Mesenchymal stem cell (in vitro differentiated cells and primary cell): ENCODE measurements around the gene AKAP6.

Experiments
- DNase-seq: peaks from one replicate; pipeline ENCODE4 v3.0.0-alpha.2; 2013
- H2AFZ ChIP-seq: one replicate; pipeline ENCODE4 v1.6.1; 2013; ENCODE audit warnings: low read depth, mild to moderate bottlenecking, control low read depth, inconsistent platforms, low read length, moderate library complexity
- H2AK5ac ChIP-seq: 2 replicates; pipeline ENCODE4 v1.6.1; 2013; ENCODE audit warnings: low read length, moderate library complexity, mild to moderate bottlenecking, inconsistent platforms; ENCODE audit not compliant: severe bottlenecking
- H2BK120ac ChIP-seq: one replicate; pipeline ENCODE4 v1.6.1; 2013; ENCODE audit warnings: low read depth, mild to moderate bottlenecking, inconsistent platforms, low read length, moderate library complexity
- H2BK12ac ChIP-seq, 2 experiments: one replicate each; pipeline ENCODE4 v1.6.1; 2013; ENCODE audit warnings: inconsistent platforms in 2 of 2, low read length in 2 of 2, mild to moderate bottlenecking in 2 of 2, moderate library complexity in 2 of 2, control low read depth in 1 of 2
- H2BK15ac ChIP-seq: one replicate; pipeline ENCODE4 v1.6.1; 2013; ENCODE audit warnings: mild to moderate bottlenecking, low read depth, inconsistent platforms; ENCODE audit not compliant: poor library complexity, severe bottlenecking
- H2BK5ac ChIP-seq: 2 replicates; pipeline ENCODE4 v1.6.1; 2013; ENCODE audit warnings: low read depth, mild to moderate bottlenecking, low read length, control low read depth, inconsistent platforms; ENCODE audit not compliant: poor library complexity, severe bottlenecking
- H3K14ac ChIP-seq, 2 experiments: one replicate each; pipeline ENCODE4 v1.6.1; 2013; ENCODE audit warnings: inconsistent platforms in 2 of 2, low read length in 2 of 2, control low read depth in 1 of 2, mild to moderate bottlenecking in 1 of 2, moderate library complexity in 1 of 2
- H3K18ac ChIP-seq, 2 experiments: one replicate each; pipeline ENCODE4 v1.6.1; 2013; ENCODE audit warnings: inconsistent platforms in 2 of 2, low read length in 2 of 2, control low read depth in 1 of 2, low read depth in 1 of 2, mild to moderate bottlenecking in 1 of 2
- H3K23ac ChIP-seq, 2 experiments: one replicate each; pipeline ENCODE4 v1.6.1; 2013; ENCODE audit warnings: inconsistent platforms in 2 of 2, low read length in 2 of 2, mild to moderate bottlenecking in 2 of 2, moderate library complexity in 2 of 2, control low read depth in 1 of 2
- H3K27ac ChIP-seq: 2 replicates; pipeline ENCODE4 v1.5.1; 2013; ENCODE audit warnings: mild to moderate bottlenecking, moderate library complexity, low read length, control low read depth, inconsistent platforms; ENCODE audit not compliant: poor library complexity, severe bottlenecking
- H3K27me3 ChIP-seq, 2 experiments: 2 replicates each; pipeline versions ENCODE4 v1.6.1 to v1.7.0; 2013; ENCODE audit warnings: low read length in 2 of 2, mild to moderate bottlenecking in 2 of 2, moderate library complexity in 2 of 2, control low read depth in 1 of 2, inconsistent platforms in 1 of 2; ENCODE audit not compliant: control insufficient read depth in 1 of 2, insufficient read depth in 1 of 2
- H3K36me3 ChIP-seq, 2 experiments: 2 replicates each; pipeline versions ENCODE4 v1.6.1 to v1.7.0; 2013; ENCODE audit warnings: low read length in 2 of 2, control low read depth in 1 of 2, inconsistent platforms in 1 of 2, low read depth in 1 of 2, mild to moderate bottlenecking in 1 of 2; ENCODE audit not compliant: insufficient read depth in 2 of 2, control insufficient read depth in 1 of 2
- H3K4ac ChIP-seq, 2 experiments: one replicate each; pipeline ENCODE4 v1.6.1; 2013; ENCODE audit warnings: inconsistent platforms in 2 of 2, low read length in 2 of 2, mild to moderate bottlenecking in 2 of 2, moderate library complexity in 2 of 2, control low read depth in 1 of 2, low read depth in 1 of 2
- H3K4me1 ChIP-seq: 2 replicates; pipeline ENCODE4 v1.6.1; 2013; ENCODE audit warnings: low read depth, low read length, control low read depth; ENCODE audit not compliant: control insufficient read depth, insufficient read depth
- H3K4me2 ChIP-seq: 2 replicates; pipeline ENCODE4 v1.6.1; 2013; ENCODE audit warnings: low read length, mild to moderate bottlenecking, inconsistent platforms; ENCODE audit not compliant: poor library complexity, severe bottlenecking
- H3K4me3 ChIP-seq, 2 experiments: 2 replicates each; pipeline versions ENCODE4 v1.5.1 to v1.7.0; 2013; ENCODE audit warnings: low read length in 2 of 2, mild to moderate bottlenecking in 2 of 2, control low read depth in 1 of 2, low read depth in 1 of 2; ENCODE audit not compliant: insufficient read depth in 1 of 2
- H3K79me1 ChIP-seq: replicated peaks from 2 replicates; pipeline ENCODE4 v1.6.1; 2013; ENCODE audit warnings: mild to moderate bottlenecking, control low read depth, low read length, inconsistent platforms; ENCODE audit not compliant: poor library complexity, severe bottlenecking
- H3K9ac ChIP-seq: 2 replicates; pipeline ENCODE4 v1.7.0; 2013; ENCODE audit warnings: mild to moderate bottlenecking, low read length, moderate library complexity
- H3K9me3 ChIP-seq: 2 replicates; pipeline ENCODE4 v1.7.0; 2013; ENCODE audit warnings: mild to moderate bottlenecking, low read length; ENCODE audit not compliant: control insufficient read depth
- H4K8ac ChIP-seq: one replicate; pipeline ENCODE4 v1.6.1; 2013; ENCODE audit warnings: inconsistent platforms, mild to moderate bottlenecking, low read length, moderate library complexity
- H4K91ac ChIP-seq: one replicate; pipeline ENCODE4 v1.6.1; 2013; ENCODE audit warnings: mild to moderate bottlenecking, low read length, inconsistent platforms
- WGBS: methylation state at CpG from one replicate; pipeline ENCODE4 v1.1.7; 2013; ENCODE audit warnings: mixed read lengths; 5-methylcytosine and 5-hydroxymethylcytosine counted together

AKAP6 gene

DNA sequence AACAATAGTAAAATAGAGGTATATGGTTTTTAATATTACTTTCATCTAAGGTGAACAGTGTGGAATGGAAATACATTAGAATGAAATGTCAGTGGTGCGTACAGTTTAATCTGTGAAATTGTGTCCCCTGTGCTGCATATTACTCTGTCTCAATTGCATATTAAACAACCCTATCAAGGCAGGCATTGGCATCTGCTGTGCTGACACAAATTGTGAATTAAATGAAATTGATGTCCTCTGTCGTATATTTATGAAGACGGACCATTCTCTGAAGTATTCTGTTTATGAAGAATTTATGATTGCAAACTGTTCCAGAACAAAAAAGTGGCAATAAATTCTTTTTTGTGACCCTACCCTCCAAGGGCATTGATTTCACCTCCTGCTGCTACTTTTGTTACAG lies 405.2 kb downstream of the AKAP6 start:
- Histone ChIP-seq H2AK5ac (no peak overlapping the region), H2BK15ac (no peak overlapping the region), H4K91ac (no peak overlapping the region), H2BK12ac (no peak overlapping the region), H3K23ac (no peak overlapping the region), H2BK120ac (no peak overlapping the region), H2AFZ (no peak overlapping the region), H3K9me3 (no peaks in the 10 kb centered on the region), H3K14ac (no peak overlapping the region), H3K9ac (no peak overlapping the region), H3K18ac (no peak overlapping the region), H3K27ac (no peak overlapping the region), H4K8ac (no peak overlapping the region), H3K79me1 (no peaks in the 10 kb centered on the region), H2BK5ac (no peak overlapping the region), H3K4me3 (no peak overlapping the region), H3K27me3 (no peaks in the 10 kb centered on the region), H3K36me3 (no peaks in the 10 kb centered on the region), H3K4ac (no peak overlapping the region), H3K4me1 (no peaks in the 10 kb centered on the region), H3K4me2 (no peak overlapping the region)
- no peak for DNase-seq
- WGBS: 100% methylated on average over 3 of the region's 3 CpGs

DNA sequence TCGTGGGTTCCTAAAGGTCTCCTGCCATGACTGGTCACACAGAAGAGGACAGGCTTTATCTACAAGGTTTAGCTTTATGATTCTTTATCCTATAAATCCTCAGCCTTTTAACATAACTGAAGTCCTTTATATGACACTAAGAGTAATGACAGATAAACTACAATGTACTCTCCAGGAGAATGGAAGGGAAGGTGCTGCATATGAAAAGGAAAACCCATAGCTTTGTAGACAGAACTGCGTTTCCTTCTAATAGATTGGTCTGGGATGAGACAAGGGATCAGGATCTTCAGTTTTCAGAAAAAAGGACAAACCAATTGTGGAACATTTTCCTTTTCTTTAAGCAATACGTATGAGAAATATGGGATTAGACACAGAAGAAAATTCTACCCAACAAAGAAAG lies 408.5 kb downstream of the AKAP6 start:
- H3K23ac ChIP-seq: no peak overlapping the region
- no peak for DNase-seq
- H2BK12ac ChIP-seq: no peak overlapping the region
- no peaks in the 10 kb centered on the region for H3K27me3 ChIP-seq
- no peak overlapping the region for H3K9ac ChIP-seq
- H3K18ac ChIP-seq: no peak overlapping the region
- no peak overlapping the region for H4K8ac ChIP-seq
- H3K4me2 ChIP-seq: no peak overlapping the region
- no peaks in the 10 kb centered on the region for H3K4me1 ChIP-seq
- H3K4me3 ChIP-seq: no peak overlapping the region
- WGBS: 93% methylated on average over 2 of the region's 3 CpGs
- no peak overlapping the region for H3K14ac ChIP-seq
- H2AK5ac ChIP-seq: no peak overlapping the region
- no peaks in the 10 kb centered on the region for H3K36me3 ChIP-seq
- no peak overlapping the region for H3K4ac ChIP-seq
- H4K91ac ChIP-seq: no peak overlapping the region
- no peaks in the 10 kb centered on the region for H3K9me3 ChIP-seq
- no peak overlapping the region for H2AFZ ChIP-seq
- no peak overlapping the region for H2BK5ac ChIP-seq
- no peak overlapping the region for H3K27ac ChIP-seq
- no peak overlapping the region for H2BK120ac ChIP-seq
- no peaks in the 10 kb centered on the region for H3K79me1 ChIP-seq
- H2BK15ac ChIP-seq: no peak overlapping the region

DNA sequence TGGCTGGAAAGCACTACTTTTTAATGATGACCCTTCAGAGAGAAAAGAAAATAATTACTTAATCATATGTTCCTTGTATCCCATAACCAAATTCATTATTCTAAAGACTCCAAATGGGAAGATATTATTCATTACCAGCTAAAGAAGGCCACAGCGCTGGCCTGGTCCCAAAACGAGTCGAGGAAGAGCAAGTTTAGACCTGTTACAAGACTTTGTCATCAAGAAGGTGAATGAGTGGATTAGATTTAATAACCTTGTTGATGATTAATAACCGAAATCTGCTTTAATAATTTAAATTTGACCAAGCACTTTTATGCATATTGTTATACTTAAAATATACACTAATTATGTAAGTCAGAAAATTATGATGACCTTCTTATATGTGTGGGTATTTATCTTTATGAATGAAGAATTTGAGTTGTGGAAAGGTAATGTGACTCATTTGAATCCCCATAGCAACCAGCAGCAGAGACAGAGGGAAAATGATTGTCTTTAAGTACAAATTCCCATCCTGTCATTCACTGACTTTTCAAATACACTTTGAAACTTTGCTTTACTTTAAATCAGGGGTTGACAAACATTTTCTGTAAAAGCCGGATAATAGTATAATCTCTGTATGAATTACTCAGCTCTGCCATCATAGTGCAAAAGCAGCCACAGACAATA lies 409.2 kb downstream of the AKAP6 start:
- Histone ChIP-seq H4K8ac (no peak overlapping the region), H2AFZ (no peak overlapping the region)
- no peak for DNase-seq

DNA sequence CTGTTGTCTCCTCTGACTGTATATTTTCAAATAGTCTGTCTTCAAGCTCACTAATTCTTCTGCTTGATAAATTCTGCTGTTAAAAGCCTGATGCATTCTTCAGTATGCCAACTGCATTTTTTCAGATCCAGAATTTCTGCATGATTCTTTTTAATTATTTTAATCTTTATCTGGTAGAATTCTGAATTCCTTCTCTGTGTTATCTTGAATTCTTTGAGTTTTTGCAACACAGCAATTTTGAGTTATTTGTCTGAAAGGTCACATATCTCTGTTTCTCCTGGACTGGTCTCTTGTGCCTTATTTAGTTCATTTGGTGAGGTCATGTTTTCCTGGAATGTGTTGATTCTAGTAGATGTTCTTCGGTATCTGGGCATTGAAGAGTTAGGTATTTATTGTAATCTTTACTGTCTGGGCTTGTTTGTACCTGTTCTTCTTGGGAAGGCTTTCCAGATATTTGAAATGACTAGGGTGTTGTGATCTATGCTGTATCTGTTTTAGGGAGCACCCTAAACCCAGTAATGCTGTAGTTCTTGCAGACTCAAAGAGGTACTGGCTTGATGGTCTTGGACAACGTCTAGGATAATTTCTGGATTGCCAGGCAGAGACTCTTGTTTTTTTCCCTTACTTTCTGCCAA lies 415.8 kb downstream of the AKAP6 start:
- DNase-seq: no peak
- H3K27me3 ChIP-seq: no peaks in the 10 kb centered on the region
- no peak overlapping the region for H3K23ac ChIP-seq
- no peak overlapping the region for H2BK5ac ChIP-seq
- no peak overlapping the region for H3K14ac ChIP-seq
- no peak overlapping the region for H3K18ac ChIP-seq
- no peaks in the 10 kb centered on the region for H3K36me3 ChIP-seq
- H2BK12ac ChIP-seq: no peak overlapping the region
- H3K4ac ChIP-seq: no peak overlapping the region
- no peak overlapping the region for H3K9ac ChIP-seq
- H3K4me2 ChIP-seq: no peak overlapping the region
- no peak overlapping the region for H2BK120ac ChIP-seq
- H3K4me3 ChIP-seq: no peak overlapping the region
- 82% methylated on average over 2 of the region's 2 CpGs for WGBS
- H4K8ac ChIP-seq: no peak overlapping the region
- no peak overlapping the region for H2AK5ac ChIP-seq
- no peak overlapping the region for H2AFZ ChIP-seq
- H3K27ac ChIP-seq: no peak overlapping the region
- H3K9me3 ChIP-seq: peaks cover 4% of the 10 kb centered on the region
- no peaks in the 10 kb centered on the region for H3K79me1 ChIP-seq
- no peaks in the 10 kb centered on the region for H3K4me1 ChIP-seq
- no peak overlapping the region for H4K91ac ChIP-seq
- no peak overlapping the region for H2BK15ac ChIP-seq

More for the DNA sequence above, 409.2 kb downstream of the AKAP6 start:
- Histone ChIP-seq H2BK120ac (no peak overlapping the region), H3K79me1 (no peaks in the 10 kb centered on the region), H2BK5ac (no peak overlapping the region), H3K4ac (no peak overlapping the region), H3K36me3 (no peaks in the 10 kb centered on the region), H3K18ac (no peak overlapping the region), H3K4me3 (no peak overlapping the region), H3K27me3 (no peaks in the 10 kb centered on the region), H2AK5ac (no peak overlapping the region), H3K9me3 (peaks cover 3% of the 10 kb centered on the region), H3K14ac (no peak overlapping the region), H3K27ac (no peak overlapping the region), H3K9ac (no peak overlapping the region), H3K23ac (no peak overlapping the region), H2BK12ac (no peak overlapping the region), H3K4me1 (no peaks in the 10 kb centered on the region), H4K91ac (no peak overlapping the region), H3K4me2 (no peak overlapping the region), H2BK15ac (no peak overlapping the region)
- WGBS: 97% methylated on average over 3 of the region's 5 CpGs
